ENCODE data around the gene TWSG1.
"Not testable (repeated sequence)": the region's sequence is repeated elsewhere in the genome, so short reads cannot be mapped to it uniquely, and the experiment has no call there.

Gene TWSG1

DNA sequence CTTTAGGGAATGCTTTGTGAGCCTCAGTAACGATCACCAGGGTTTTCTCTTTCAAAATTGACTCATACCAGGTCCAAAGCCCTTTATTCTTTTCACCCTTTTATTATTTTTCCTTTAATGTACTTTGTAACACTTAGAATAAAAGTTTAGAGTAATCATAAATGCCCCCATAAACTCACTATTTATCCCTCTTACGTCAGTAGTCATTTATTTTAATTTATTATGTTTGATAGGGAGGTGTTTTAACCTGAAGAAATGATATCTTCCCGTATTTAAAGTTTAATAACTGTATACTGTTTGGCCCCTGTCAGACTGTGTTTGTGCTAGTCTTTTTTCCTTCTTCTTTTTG, 1.1 kb downstream of the TWSG1 start:
- no peak for DNase-seq (ENCODE audit: low read depth in 2 of 2)

DNA sequence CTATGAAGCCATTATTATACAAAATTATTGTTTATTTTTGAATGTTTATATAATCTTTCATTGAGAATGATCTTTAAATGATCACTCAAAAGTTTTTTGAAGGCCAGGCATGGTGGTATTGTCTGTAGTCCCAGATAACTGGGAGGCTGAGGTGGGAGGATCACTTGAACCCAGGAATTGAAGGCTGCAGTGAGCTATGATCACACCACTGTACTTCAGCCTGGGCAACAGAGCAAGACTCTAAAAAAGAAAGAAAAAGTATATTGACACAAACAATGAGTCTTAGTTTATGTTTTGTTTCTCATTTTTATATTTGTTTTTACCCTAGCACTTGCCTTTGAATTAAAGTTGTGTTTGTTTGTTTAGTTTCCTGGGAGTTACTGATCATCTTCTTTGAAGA, 2.3 kb downstream of the TWSG1 start:
- DNase-seq (ENCODE audit: low read depth in 2 of 2) = no peak

GRCh38 chr18:9337873-9338272, 3.3 kb downstream of the TWSG1 start:
- DNase-seq (ENCODE audit: low read depth in 2 of 2) = no peak

GRCh38 chr18:9340472-9340871, 5.9 kb downstream of the TWSG1 start:
- no peak for DNase-seq (ENCODE audit: low read depth in 2 of 2)

DNA sequence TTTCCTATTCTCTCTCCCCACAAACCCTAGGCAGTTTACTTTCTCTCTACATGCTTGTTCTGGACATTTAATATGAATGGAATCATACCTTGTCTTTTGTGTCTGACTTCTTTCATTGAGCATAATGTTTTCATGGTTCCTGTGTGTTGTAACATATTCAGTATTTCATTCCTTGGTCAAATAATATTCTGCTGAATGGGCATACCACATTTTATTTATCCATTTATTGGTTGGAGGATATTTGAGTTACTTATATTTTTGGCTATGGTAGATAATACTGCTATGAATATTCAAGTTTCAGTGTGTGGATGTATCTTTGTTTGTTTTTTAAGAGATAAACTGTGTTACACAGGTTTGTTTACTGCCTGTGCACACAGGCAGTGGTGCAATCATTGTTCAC, 9.0 kb downstream of the TWSG1 start:
- no peak for DNase-seq (ENCODE audit: low read depth in 2 of 2)

DNA sequence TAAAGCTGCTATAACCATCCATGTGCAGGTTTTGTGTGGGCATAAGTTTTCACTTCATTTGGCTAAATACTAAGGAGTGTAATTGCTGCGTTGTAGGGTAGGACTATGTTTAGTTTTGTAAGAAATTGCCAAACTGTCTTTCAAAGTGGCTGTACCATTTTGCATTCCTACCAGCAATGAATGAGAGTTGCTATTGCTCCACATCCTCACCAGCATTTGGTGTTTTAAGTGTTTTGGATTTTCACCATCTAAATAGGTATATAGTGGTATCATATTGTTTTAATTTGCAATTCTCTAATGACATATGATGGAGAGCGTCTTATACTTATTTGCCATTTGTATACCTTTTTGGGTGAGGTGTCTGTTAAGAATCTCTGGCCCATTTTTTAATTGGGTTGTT, 12.2 kb downstream of the TWSG1 start:
- no peak for DNase-seq (ENCODE audit: low read depth in 2 of 2)

GRCh38 chr18:9348079-9348671, 13.6 kb downstream of the TWSG1 start:
- no peak for DNase-seq (ENCODE audit: low read depth in 2 of 2)

DNA sequence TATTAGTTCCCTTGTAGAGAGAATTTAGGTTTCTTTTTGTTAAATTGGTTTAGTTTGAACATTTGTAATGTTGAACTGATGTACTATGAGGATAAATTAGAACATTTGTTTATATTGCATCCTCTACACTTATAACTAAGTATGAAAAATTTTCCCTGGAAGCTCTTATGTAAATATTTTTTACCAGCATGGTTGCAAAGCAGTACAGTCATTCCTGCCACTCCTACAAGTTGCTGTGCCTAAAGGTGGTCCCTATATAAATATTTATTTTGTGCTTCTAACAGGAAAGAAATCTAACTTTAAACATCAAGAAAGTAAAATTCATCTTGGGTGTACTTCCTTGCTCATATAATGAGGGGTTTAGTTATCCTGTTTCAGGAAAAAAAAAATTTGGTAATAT, 14.2 kb downstream of the TWSG1 start:
- no peak for DNase-seq (ENCODE audit: low read depth in 2 of 2)

GRCh38 chr18:9353596-9353995, 19.0 kb downstream of the TWSG1 start:
- no peak for DNase-seq (ENCODE audit: low read depth in 2 of 2)

GRCh38 chr18:9354256-9354655, 19.7 kb downstream of the TWSG1 start:
- no peak for DNase-seq (ENCODE audit: low read depth in 2 of 2)

- no peak for DNase-seq (ENCODE audit: low read depth in 2 of 2)
Measured at GRCh38 chr18:9356976-9357375, 22.4 kb downstream of the TWSG1 start.

DNA sequence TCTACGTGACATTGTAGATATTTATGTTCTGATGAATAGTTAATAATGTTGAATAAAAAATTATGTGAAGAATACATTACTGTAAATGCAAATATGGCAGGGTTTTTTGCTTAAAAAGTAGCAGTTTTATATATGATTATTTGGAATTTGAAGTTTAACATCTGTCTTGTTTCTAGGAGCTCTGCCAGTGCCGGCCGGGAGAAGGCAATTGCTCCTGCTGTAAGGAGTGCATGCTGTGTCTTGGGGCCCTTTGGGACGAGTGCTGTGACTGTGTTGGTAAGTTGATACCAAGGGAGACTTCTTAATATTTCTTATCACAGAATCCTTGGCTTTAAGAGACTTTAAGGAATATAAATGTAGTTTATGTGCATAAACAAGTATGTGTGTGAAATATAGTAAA, 25.2 kb downstream of the TWSG1 start:
- no peak for DNase-seq (ENCODE audit: low read depth in 2 of 2)

GRCh38 chr18:9361191-9361590, 26.6 kb downstream of the TWSG1 start:
- DNase-seq (ENCODE audit: low read depth in 2 of 2) = no peak

GRCh38 chr18:9362869-9363268, 28.3 kb downstream of the TWSG1 start:
- no peak for DNase-seq (ENCODE audit: low read depth in 2 of 2)

DNA sequence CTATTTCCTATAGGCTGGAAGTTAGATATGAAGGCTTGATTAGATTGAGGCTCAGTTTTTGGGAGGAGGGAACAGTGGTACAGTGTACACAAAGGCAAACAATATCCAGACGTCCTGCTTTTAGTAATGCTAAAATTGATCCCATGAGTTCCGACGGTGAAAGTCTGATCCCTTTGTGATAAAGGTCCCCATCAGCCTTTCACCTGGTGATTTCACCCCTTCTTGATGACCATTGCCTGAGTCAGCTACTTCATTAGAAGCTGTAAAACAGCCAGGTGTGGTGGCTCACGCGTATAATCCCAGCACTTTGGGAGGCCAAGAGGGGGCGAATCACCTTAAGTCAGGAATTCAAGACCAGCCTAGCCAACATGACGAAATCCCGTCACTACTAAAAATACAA, 29.7 kb downstream of the TWSG1 start:
- DNase-seq (ENCODE audit: low read depth in 2 of 2) = no peak

GRCh38 chr18:9365406-9365805, 30.8 kb downstream of the TWSG1 start:
- no peak for DNase-seq (ENCODE audit: low read depth in 2 of 2)

DNA sequence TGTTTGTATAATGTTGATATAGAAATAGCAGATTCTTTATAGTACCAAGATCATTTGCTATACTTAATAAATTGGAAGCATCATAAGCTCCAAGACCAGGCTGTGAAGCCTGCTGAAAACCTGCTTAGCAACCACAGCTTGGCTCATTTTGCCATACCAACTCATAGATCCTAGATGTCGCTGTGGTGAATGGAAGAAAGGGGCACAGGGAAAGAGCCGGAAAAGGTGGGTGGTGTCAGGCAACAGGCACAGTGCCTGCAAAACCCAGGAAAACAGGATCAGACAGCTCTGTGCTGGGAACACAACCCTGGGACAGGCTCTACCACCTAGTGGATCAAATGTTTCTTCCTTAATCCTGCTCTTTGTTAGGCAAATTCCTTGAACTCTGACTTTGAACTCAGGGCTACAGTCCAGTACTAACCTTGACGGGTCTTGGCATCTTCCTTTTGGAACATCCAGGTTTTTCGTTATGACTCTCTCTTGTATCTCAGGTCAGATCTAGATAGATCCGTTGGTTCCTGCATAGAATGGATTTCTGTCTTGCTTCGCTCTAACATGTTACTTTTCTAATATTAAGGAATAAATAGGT, 31.6 kb downstream of the TWSG1 start:
- DNase-seq (ENCODE audit: low read depth in 2 of 2) = no peak

- not testable (repeated sequence) for DNase-seq (ENCODE audit: low read depth in 2 of 2)
Measured at GRCh38 chr18:9373254-9373653, 38.7 kb downstream of the TWSG1 start.

GRCh38 chr18:9379118-9379517, 44.5 kb downstream of the TWSG1 start:
- DNase-seq (ENCODE audit: low read depth in 2 of 2) = no peak

DNA sequence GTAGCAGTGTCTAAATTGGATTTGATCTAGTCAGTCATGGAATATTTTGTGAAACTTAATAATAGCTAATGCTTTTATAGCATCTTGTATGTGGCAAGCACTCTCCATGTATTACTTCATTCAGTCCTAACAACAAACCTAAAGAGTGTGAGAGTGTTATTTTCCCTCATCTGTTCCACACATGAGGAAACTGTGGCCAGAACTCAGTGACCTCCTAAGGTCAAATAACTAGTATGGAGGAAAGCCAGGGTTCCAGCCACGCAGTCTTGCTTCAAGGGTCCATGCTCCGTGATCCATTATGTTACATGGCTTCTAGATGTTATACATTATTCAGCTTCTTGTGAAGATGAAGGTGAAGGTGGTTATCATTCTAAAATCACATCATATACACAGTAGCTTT, 45.5 kb downstream of the TWSG1 start:
- no peak for DNase-seq (ENCODE audit: low read depth in 2 of 2)

GRCh38 chr18:9380621-9381395, 46.2 kb downstream of the TWSG1 start:
- DNase-seq (ENCODE audit: low read depth in 2 of 2) = no peak

DNA sequence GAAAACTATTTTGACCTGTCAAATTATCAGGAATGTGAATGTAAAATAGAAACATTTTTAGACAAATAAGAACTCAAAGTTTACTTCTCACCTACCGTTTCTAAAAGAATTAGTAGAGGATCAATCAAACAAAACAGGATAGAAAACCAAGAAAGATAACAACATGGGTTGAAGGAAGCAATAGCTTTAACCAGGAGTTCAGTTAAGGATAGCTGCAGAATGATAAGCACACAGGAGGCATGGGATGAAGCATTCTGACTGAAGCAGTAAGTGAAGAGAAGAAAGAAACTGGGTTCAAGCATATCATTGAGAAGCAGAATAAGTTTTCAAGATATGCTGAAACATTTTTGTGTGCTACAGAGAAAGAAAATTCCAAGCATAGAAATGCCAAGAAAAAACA, 52.3 kb downstream of the TWSG1 start:
- DNase-seq (ENCODE audit: low read depth in 2 of 2) = no peak

GRCh38 chr18:9387891-9388290, 53.3 kb downstream of the TWSG1 start:
- no peak for DNase-seq (ENCODE audit: low read depth in 2 of 2)

DNA sequence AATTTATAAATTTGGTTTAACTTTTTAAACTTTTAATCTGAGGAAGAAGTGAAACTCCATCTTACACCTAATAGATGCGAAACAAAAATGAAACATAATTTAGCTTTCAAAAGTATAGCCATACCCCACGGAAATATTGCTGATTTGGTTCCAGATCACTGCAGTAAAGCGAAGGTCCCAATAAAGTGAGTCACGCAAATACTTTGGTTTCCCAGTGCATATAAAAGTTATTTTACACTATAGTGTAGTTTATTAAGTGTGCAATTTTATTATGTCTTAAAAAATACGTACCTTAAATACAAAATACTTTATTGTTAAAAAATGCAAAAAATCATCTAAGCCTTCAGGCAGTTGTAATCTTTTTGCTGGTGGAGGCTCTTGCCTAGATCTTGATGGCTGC, 55.1 kb downstream of the TWSG1 start:
- no peak for DNase-seq (ENCODE audit: low read depth in 2 of 2)

All from stimulated activated CD8-positive, alpha-beta memory T cell treated with anti-CD3 and anti-CD28 coated beads, Interleukin-2, amount 100 ng/mL, for 48 hours (primary cell).